ENCODE results near the gene CDK7. TPM values are rescaled to one million over a fixed set of nuclear protein-coding genes. Genes with fewer than 3 reads are reported as not detected.

Gene CDK7
- total and polyA plus RNA-seq, 7 experiments from 2014 or later, result 18.2 to 28.9 (median 21.8) TPM

GRCh38 chr5:69317391-69317790 lies 82.7 kb downstream of the CDK7 start:
- Histone ChIP-seq H3K36me3 (ENCODE audit: control insufficient read depth in 2 of 3, insufficient read depth in 3 of 3, low read length in 3 of 3) (peaks cover 0 to 15% (median 0%) of the 10 kb centered on the region in 3 experiments), H3K4me3 (ENCODE audit: low read length) (no peak overlapping the region), H3K27ac (ENCODE audit: low read depth, low read length) (no peak overlapping the region), H3K27me3 (ENCODE audit: control insufficient read depth in 2 of 2, insufficient read depth in 2 of 2, low read length in 2 of 2) (no peaks in the 10 kb centered on the region), H3K9me3 (ENCODE audit: control insufficient read depth in 2 of 3, low read length in 3 of 3) (no peaks in the 10 kb centered on the region), H3K4me1 (ENCODE audit: control insufficient read depth in 2 of 2, insufficient read depth in 2 of 2, low read length in 2 of 2) (no peaks in the 10 kb centered on the region)
- Mint-ChIP-seq H3K4me1 (peaks cover 0 to 10% (median 0%) of the 10 kb centered on the region in 7 donors), H3K27ac (peak overlapping the region in 1 of 9 donors; percentile 36), H3K36me3 (peaks cover 6 to 45% (median 27%) of the 10 kb centered on the region in 5 donors), H3K9me3 (peaks cover 0 to 2% (median 0%) of the 10 kb centered on the region in 11 donors), H3K27me3 (no peaks in the 10 kb centered on the region), H3K4me3 (no peak overlapping the region)
- POLR2A ChIA-PET, result no interaction called here
- CTCF ChIA-PET, result no interaction called here
- no peak for DNase-seq
- ATAC-seq, result no peak
- intact Hi-C loops (cut with micrococcal nuclease), result no loop called here

DNA sequence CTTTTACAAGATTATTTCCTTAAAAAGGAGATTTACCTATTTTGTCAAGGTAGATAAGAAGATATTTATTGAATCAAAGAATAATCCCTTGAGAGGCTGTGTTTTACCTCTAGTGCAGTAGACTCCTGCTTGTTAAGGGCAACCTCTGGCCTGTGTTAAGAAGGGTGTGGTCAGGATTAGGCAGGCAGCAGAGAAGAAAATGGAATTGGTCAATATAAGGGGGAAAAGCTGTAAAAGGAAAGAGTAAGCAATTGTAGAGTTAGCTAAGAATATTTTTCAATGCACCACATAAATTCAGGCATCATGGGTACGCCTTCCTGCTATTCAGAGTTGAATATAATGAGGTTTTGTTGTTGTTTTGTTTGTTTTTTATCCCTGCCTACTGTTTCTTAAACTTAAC lies 91.7 kb downstream of the CDK7 start:
- Histone ChIP-seq H3K27me3 (ENCODE audit: control insufficient read depth in 2 of 2, insufficient read depth in 2 of 2, low read length in 2 of 2) (no peaks in the 10 kb centered on the region), H3K27ac (ENCODE audit: low read depth, low read length) (no peak overlapping the region), H3K4me1 (ENCODE audit: control insufficient read depth in 2 of 2, insufficient read depth in 2 of 2, low read length in 2 of 2) (no peaks in the 10 kb centered on the region), H3K4me3 (ENCODE audit: low read length) (no peak overlapping the region), H3K9me3 (ENCODE audit: control insufficient read depth in 2 of 3, low read length in 3 of 3) (no peaks in the 10 kb centered on the region), H3K36me3 (ENCODE audit: control insufficient read depth in 2 of 3, insufficient read depth in 3 of 3, low read length in 3 of 3) (no peaks in the 10 kb centered on the region)
- no peaks in the 10 kb centered on the region for H3K27me3 Mint-ChIP-seq
- H3K36me3 Mint-ChIP-seq, result peaks cover 3 to 9% (median 5%) of the 10 kb centered on the region in 5 donors
- no peak for DNase-seq
- ChIA-PET CTCF (no interaction called here), POLR2A (interaction anchor here (0.6 kb wide), 1 partner anchor 64 kb away, joined by 4 read pairs; no protein-coding TSS in a partner anchor)
- intact Hi-C loops (cut with micrococcal nuclease), result no loop called here
- peaks cover 0 to 2% (median 0%) of the 10 kb centered on the region in 11 donors for H3K9me3 Mint-ChIP-seq
- ATAC-seq, result no peak
- peak overlapping the region in 2 of 9 donors; percentile 29 to 34 for H3K27ac Mint-ChIP-seq
- H3K4me1 Mint-ChIP-seq, result peaks cover 0 to 10% (median 5%) of the 10 kb centered on the region in 7 donors
- no peak overlapping the region for H3K4me3 Mint-ChIP-seq

Other genes starting within 250 kb of the CDK7 start
- 10 to 100 TPM; 15.9 to 46.5 (median 41.3) TPM for gene SLC30A5, start 140.9 kb upstream of the CDK7 start, total RNA-seq
- gene SLC30A5, start 140.9 kb upstream of the CDK7 start, polyA plus RNA-seq, result 10 to 100 TPM; 29.9 to 32.1 TPM
- 100 to 1,000 TPM in 1 of 5 experiments, 1 to 10 TPM in 4; 1.3 to 110 (median 3.4) TPM for gene CCNB1, start 67.7 kb upstream of the CDK7 start, total RNA-seq
- 1 to 10 TPM; 2.6 to 4.7 TPM for gene CCNB1, start 67.7 kb upstream of the CDK7 start, polyA plus RNA-seq
- gene CENPH, start 45.3 kb upstream of the CDK7 start, total RNA-seq, result 10 to 100 TPM in 1 of 5 experiments, 1 to 10 TPM in 4; 3.4 to 25.3 (median 8.2) TPM
- gene CENPH, start 45.3 kb upstream of the CDK7 start, polyA plus RNA-seq, result 10 to 100 TPM in 1 of 2 donors, 1 to 10 TPM in 1; 7.4 to 10.5 TPM
- gene CCDC125, start 97.9 kb downstream of the CDK7 start, total RNA-seq, result 10 to 100 TPM in 3 of 5 experiments, 1 to 10 TPM in 2; 5.4 to 11.8 (median 10.4) TPM
- gene CCDC125, start 97.9 kb downstream of the CDK7 start, polyA plus RNA-seq, result 1 to 10 TPM; 5.0 TPM
- 10 to 100 TPM; 12.4 to 30.2 (median 24.0) TPM for gene AK6, start 134.6 kb downstream of the CDK7 start, total RNA-seq
- gene AK6, start 134.6 kb downstream of the CDK7 start, polyA plus RNA-seq, result 10 to 100 TPM; 73.9 to 76.6 TPM
- gene TAF9, start 134.6 kb downstream of the CDK7 start, total RNA-seq, result 10 to 100 TPM; 48.5 to 54.1 (median 50.4) TPM
- gene TAF9, start 134.6 kb downstream of the CDK7 start, polyA plus RNA-seq, result 100 to 1,000 TPM; 116 to 135 TPM
- gene RAD17, start 134.9 kb downstream of the CDK7 start, total RNA-seq, result 10 to 100 TPM; 19.7 to 32.0 (median 26.3) TPM
- 10 to 100 TPM; 23.8 to 23.9 TPM for gene RAD17, start 134.9 kb downstream of the CDK7 start, polyA plus RNA-seq
- under 1 TPM in 3 of 5 experiments, not detected in 2; 0.45 to 0.94 (median 0.84) TPM for gene MARVELD2, start 180.2 kb downstream of the CDK7 start, total RNA-seq
- 1 to 10 TPM in 1 of 2 donors, under 1 TPM in 1; 0.37 to 1.1 TPM for gene MARVELD2, start 180.2 kb downstream of the CDK7 start, polyA plus RNA-seq

Measured in naive thymus-derived CD4-positive, alpha-beta T cell (primary cell).